ENCODE data around the gene ZNF555.
"Not testable (repeated sequence)": the region's sequence is repeated elsewhere in the genome, so short reads cannot be mapped to it uniquely, and the experiment has no call there.

The ZNF555 gene

DNA sequence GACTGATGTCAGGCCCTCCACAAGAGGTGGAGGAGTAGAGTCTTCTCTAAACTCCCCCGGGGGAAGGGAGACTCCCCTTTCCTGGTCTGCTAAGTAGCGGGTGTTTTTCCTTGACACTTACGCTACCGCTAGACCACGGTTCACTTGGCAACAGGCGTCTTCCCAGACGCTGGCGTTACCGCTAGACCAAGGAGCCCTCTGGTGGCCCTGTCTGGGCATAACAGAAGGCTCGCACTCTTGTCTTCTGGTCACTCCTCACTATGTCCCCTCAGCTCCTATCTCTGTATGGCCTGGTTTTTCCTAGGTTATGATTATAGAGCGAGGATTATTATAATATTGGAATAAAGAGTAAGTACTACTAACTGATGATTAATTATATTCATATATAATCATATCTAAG is 30.9 kb downstream of the ZNF555 start:
- not testable (repeated sequence) for DNase-seq

DNA sequence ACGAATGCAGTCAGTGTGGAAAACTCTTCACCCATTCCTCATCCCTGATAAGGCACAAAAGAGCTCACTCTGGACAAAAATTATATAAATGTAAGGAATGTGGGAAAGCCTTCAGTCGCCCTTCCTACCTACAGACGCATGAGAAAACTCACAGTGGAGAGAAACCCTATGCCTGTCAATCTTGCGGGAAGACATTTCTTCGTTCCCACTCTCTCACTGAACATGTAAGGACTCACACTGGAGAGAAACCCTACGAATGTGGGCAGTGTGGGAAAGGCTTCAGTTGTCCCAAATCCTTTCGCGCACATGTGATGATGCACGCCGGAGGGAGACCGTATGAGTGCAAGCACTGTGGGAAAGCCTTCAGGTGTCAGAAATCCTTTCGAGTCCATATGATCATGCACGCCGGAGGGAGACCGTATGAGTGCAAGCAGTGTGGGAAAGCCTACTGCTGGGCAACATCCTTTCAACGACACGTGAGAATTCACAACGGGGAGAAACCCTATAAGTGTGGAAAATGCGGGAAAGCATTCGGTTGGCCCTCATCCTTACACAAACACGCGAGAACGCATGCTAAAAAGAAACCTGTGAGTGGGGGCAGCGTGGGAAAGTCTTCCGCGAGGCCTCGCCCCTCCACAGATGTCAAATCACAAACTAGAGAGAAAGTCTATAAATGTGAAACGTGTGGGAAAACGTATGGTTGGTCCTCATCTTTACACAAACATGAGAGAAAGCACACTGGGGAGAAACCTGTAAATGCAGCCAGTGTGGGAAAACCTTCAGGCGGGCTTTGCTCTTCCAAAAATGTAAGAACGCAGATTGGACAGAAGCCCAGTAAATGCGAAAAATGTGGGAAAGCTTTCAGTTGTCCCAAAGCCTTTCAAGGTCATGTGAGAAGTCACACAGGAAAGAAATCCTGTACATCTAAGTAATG is 36.4 kb downstream of the ZNF555 start:
- DNase-seq = no peak

DNA sequence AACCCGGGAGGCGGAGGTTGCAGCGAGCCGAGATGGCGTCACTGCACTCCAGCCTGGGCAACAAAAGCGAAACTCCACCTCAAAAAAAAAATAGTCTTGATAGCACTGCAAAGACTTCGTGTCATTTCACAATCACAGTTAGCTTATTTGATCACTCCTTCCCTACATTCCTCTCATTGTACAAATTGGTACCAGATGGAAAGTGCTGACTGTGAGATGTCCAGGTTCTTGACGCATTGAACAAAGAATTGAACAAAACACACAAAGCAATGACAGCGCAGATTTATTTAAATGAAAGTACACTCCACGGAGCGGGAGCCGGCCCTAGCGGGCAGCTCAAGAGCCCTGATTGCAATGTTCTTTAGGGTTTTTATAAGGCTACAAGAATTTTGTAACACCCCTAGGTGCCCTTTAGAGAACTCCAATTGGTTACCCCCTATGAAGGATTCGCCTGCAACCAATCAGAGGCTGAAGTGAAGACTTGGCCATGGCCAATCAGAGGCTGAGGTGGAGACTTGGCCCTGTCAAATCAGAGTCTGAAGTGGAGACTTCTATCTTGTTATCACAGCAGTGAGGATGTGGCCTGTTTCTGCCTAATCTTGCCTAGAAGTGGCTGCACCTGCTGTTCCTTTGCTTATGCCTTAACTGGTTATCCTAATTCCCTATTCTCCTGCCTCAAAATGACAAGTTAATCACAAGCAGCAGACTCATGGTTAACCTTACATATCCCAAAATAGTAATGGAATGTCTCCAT is 42.6 kb downstream of the ZNF555 start:
- DNase-seq = no peak

- no peak for DNase-seq
These were observed 44.5 kb downstream of the ZNF555 start for GRCh38 chr19:2885736-2886135.

GRCh38 chr19:2887391-2887914 is 46.2 kb downstream of the ZNF555 start:
- peak; percentile 72 for DNase-seq

- peak; percentile 38 for DNase-seq
These were observed 47.5 kb downstream of the ZNF555 start for GRCh38 chr19:2888731-2889224.

DNA sequence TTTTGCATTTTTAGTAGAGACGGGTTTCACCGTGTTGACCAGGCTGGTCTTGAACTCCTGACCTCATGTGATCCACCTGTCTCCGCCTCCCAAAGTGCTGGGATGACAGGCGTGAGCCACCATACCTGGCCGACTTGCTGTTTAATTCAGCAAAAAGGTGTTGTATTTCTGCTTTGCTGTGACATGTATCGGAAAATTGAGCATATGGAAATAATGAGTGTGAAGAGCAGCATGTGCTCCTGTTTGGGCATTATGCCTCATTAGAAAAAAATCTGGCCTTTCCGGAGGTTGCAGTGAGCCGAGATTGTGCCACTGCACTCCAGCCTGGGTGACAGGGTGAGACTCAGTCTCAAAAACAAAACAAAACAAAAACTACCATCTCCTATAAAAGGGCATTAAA is 49.3 kb downstream of the ZNF555 start:
- DNase-seq = not testable (repeated sequence)

GRCh38 chr19:2896694-2897093 is 55.4 kb downstream of the ZNF555 start:
- no peak for DNase-seq

DNA sequence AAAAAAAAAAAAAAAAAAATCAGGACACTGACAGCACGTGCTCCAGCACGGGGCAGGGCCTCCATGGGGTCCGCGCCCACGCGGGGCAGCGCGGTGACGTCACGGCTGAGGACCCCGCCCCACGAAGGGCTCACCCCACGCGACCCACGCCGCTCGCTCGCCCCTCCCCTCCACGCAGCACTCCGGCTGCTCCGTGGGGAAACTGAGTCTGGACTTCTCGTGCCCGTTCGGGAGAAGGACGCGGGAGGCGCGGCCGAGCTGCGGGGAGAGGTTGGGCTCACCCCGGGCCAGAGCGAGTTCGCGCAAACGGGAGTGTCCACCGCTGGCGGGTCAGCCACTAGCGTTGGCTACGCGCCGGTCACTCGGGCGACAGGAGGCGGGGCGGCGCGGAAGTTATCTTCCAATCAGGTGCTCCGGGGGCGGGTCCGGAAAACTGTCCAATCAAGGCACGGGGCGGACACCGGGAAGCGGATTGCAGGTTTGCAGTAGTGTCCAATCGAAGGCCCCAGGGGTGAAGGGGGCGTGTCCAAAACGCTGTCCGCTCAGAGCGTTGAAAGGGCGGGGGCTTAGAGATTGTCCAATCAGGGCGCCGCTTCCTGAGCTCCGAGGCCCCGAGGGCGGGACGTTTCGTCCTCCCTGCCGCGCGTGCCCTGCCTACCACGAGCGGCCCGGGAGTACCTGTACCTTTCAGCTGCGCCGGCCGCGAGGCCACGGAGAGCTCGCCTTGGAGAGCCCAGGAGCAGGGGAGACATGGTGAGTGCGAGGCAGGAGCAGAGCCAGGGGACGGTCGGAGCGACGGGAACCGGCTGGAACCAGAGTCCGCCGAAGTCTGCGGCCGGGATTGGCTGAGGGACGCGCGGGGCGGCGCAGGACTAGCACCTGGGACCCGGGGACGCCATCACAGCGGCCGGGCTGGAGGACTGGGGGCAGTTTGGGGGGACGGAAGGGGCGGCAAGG is 59.3 kb downstream of the ZNF555 start, which contains the start of gene ZNF57:
TSS of gene ZNF57 (plus strand) at position 633 of the 957 bp plus-strand sequence. CDS start at position 751, 118 bp downstream.
- peak; percentile 96 for DNase-seq

DNA sequence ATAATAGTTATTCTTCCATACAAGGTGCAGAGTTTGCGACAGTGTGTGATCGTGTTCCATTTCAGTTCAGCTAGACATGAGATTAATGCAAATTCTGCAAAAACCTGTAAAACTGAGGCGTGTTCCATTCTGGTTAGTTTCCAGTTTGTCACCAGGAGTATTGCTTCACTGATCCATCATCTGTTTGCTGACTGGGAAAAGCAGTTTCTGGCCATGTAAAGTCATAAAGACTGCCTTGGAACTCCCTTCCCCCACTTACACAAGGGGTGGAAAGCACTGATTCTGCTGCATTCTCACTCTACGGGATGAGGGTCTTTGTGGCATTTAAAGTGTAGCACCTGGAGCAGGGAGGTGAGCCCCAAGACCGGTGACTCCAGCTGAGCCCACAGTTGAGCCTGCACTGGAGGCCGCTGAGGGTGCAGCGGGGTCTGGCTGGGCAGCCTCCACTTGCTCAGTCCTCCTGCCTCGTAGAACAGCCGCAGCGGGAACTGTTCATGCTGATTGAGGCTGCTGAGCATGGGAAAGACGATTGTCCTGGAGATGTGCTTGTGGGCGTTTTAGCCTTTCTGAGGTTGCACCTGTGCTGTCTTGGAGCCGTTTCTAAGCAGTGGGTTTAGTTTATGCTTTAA is 61.4 kb downstream of the ZNF555 start:
- no peak for DNase-seq

DNA sequence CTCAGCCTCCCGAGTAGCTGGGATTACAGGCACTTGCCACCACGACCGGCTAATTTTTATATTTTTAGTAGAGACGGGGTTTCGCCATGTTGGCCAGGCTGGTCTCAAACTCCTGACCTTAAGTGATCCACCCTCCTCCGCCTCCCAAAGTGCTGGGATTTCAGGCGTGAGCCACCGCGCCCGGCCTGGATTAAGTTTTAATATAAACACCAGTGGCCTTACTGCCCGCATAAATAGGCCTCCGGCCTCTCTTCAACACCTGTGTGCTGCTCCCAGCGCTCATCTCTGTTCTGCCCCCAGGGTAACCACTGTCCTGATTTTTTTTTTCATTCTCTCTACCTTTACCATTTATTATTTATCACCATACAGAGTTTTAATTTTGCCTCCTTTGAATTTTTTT is 62.1 kb downstream of the ZNF555 start:
- not testable (repeated sequence) for DNase-seq

DNA sequence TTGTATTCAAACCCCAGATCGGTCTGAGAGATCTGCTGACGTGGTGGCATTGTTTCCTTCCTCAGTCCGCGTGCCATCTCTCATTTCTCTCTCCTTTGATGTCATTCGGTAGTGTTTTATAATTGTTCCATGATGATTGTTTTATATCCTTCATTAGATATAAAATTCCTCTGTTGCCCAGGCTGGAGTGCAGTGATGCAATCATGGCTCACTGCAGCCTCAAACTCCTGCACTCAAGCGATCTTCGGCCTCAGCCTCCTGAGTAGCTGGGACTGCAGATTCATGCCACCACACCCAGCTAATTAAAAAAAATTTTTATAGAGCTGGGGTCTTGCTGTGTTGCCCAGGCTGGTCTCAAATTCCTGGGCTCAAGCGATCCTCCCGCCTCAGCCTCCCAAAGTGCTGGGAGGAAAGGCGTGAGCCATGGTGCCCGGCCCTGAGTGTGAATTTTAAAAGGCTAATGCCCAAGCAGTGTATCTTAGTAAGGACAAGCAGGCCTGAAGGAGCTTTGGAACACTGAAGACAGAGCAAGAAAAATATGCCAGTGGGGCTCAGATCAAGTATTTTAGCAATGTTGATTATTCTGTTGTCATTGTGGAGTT is 64.7 kb downstream of the ZNF555 start:
- no peak for DNase-seq

DNA sequence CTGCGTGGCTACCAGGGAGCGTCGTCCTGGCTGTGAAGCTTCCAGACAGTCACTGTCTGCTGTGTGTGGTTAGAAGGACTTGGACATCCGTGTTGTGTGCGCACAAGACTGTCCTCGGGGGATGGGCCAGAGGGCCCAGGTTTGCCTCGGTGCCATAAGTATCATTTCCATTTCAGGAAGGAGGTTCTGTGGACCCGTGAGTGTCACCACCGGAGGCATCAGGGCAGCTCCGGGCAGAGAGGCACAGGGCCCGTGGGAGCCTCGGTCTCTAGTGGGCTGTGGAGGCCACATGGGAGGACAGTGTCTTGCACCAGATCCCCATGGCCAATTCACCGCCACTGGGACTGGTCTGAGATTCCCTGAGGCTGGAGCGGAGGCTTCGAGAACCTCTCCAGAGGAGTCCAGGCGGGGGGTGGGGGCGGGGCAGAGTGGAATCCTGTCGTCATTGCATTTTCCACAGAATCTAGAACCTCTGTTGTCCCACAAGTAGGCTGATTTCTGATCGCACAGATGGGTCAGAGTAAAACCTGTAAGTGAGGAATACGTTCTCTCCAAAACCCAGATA is 65.4 kb downstream of the ZNF555 start:
- no peak for DNase-seq

All from retina (tissue), 1 donor.